22Rv1 (cell line): Measurements from ENCODE around the gene CFDP1.

Experiments used
- CTCF ChIP-seq: fragments of 450-650 bp; IDR thresholded peaks from 2 replicates; pipeline ENCODE4 v1.5.1; 2017; ENCODE audit warnings: mild to moderate bottlenecking
- ZFX ChIP-seq: fragments of 450-650 bp; IDR thresholded peaks from 2 replicates; pipeline ENCODE4 v1.6.1; 2017; ENCODE audit warnings: antibody characterized with exemption, borderline replicate concordance

- TF ChIP-seq CTCF = no peak
- TF ChIP-seq ZFX = no peak
Observed at GRCh38 chr16:75252946-75253911, 180.1 kb downstream of the CFDP1 start.
